Smooth muscle cell of the pulmonary artery (primary cell): ENCODE results near the gene ZNF486. TPM values are rescaled to one million over a fixed set of nuclear protein-coding genes. Genes with fewer than 3 reads are reported as not detected.

Experiments used
- total RNA-seq: library from RNA; depleted of rRNA; stranded (reverse); fragments of >200 nt; gene quantifications from 2 replicates; pipeline ENCODE4 v1.2.3, GENCODE V29; 2014

Gene ZNF486
- 3.6 and 4.0 TPM in 2 replicates for total RNA-seq

GRCh38 chr19:20167020-20167644, at the start of gene ZNF486:
ZNF486 (plus strand) TSS chr19:20167214; CDS start chr19:20167331, 117 bp downstream.

Other genes starting within 250 kb of the ZNF486 start
- 1.2 and 1.8 TPM in 2 replicates for gene ZNF682, start 127.7 kb upstream of the ZNF486 start, total RNA-seq
- 1.0 and 1.5 TPM in 2 replicates for gene ZNF90, start 89.2 kb upstream of the ZNF486 start, total RNA-seq